Activated T-cell treated with anti-CD3 and anti-CD28 coated beads, Interleukin-2, amount 50 U/mL, for 72 hours (primary cell): Measurements from ENCODE around the gene TSPAN18. TPM values are rescaled to one million over a fixed set of nuclear protein-coding genes. Genes with fewer than 3 reads are reported as not detected.

Source experiments
- ATAC-seq, 2 donors: fragments of 150-1000 bp; cut with Tn5 transposase; replicated peaks in 1 of 2; 2 replicates each; pipeline ENCODE4 v1.10.0; 2021; ENCODE audit warnings: moderate library complexity in 2 of 2, mild to moderate bottlenecking in 1 of 2
- DNase-seq, 2 donors: peaks; one replicate each; pipeline ENCODE4 v3.0.0; 2021 to 2022; ENCODE audit warnings: mixed read lengths in 1 of 2
- H3K27ac Mint-ChIP-seq: one replicate; pipeline ENCODE4 v1.8.0; 2022; ENCODE audit warnings: mild to moderate bottlenecking, moderate library complexity, mixed read lengths
- H3K27me3 Mint-ChIP-seq: one replicate; pipeline ENCODE4 v1.8.0; 2022; ENCODE audit warnings: low read depth, mixed read lengths
- H3K36me3 Mint-ChIP-seq, 2 donors: one replicate each; pipeline ENCODE4 v1.8.0; 2022; ENCODE audit warnings: mixed read lengths in 2 of 2, mild to moderate bottlenecking in 1 of 2; ENCODE audit not compliant: insufficient read depth in 2 of 2
- H3K4me1 Mint-ChIP-seq: one replicate; pipeline ENCODE4 v1.8.0; 2022; ENCODE audit warnings: low read depth, mixed read lengths
- H3K4me3 Mint-ChIP-seq, 2 donors: one replicate each; pipeline ENCODE4 v1.8.0; 2022; ENCODE audit warnings: mild to moderate bottlenecking in 2 of 2, mixed read lengths in 2 of 2, moderate library complexity in 2 of 2
- H3K9me3 Mint-ChIP-seq, 2 donors: one replicate each; pipeline ENCODE4 v1.8.0; 2022; ENCODE audit warnings: mixed read lengths in 2 of 2
- total RNA-seq, 2 donors: library from RNA; stranded (reverse); gene quantifications; one replicate each; pipeline ENCODE4 v1.2.3, GENCODE V29; 2022

Gene TSPAN18
- total RNA-seq, 2 donors from 2014 or later = 1.3 to 1.8 TPM

GRCh38 chr11:44826922-44827643 lies 100.3 kb downstream of the TSPAN18 start:
- Mint-ChIP-seq H3K9me3 (no peaks in the 10 kb centered on the region), H3K4me3 (no peak overlapping the region), H3K36me3 (no peaks in the 10 kb centered on the region), H3K4me1 (no peaks in the 10 kb centered on the region), H3K27me3 (no peaks in the 10 kb centered on the region), H3K27ac (no peak overlapping the region)
- ATAC-seq (no peak), DNase-seq (no peak)

- Mint-ChIP-seq H3K27ac (no peak overlapping the region), H3K4me3 (no peak overlapping the region), H3K27me3 (no peaks in the 10 kb centered on the region), H3K36me3 (no peaks in the 10 kb centered on the region), H3K9me3 (no peaks in the 10 kb centered on the region), H3K4me1 (no peaks in the 10 kb centered on the region)
- ATAC-seq = no peak
- DNase-seq = no peak
These were observed 101.5 kb downstream of the TSPAN18 start for GRCh38 chr11:44828296-44828695.

GRCh38 chr11:44829838-44830237 lies 103.1 kb downstream of the TSPAN18 start:
- ATAC-seq (no peak), DNase-seq (no peak)
- H3K4me3 Mint-ChIP-seq = no peak overlapping the region
- H3K4me1 Mint-ChIP-seq = no peaks in the 10 kb centered on the region
- no peak overlapping the region for H3K27ac Mint-ChIP-seq
- H3K9me3 Mint-ChIP-seq = no peaks in the 10 kb centered on the region
- no peaks in the 10 kb centered on the region for H3K36me3 Mint-ChIP-seq
- H3K27me3 Mint-ChIP-seq = no peaks in the 10 kb centered on the region

- DNase-seq (no peak), ATAC-seq (no peak)
- Mint-ChIP-seq H3K4me1 (no peaks in the 10 kb centered on the region), H3K4me3 (no peak overlapping the region), H3K9me3 (no peaks in the 10 kb centered on the region), H3K27me3 (no peaks in the 10 kb centered on the region), H3K27ac (no peak overlapping the region), H3K36me3 (peaks cover 0 to 2% of the 10 kb centered on the region in 2 donors)
These were observed 105.0 kb downstream of the TSPAN18 start for GRCh38 chr11:44831605-44832394.

- no peaks in the 10 kb centered on the region for H3K9me3 Mint-ChIP-seq
- no peak overlapping the region for H3K4me3 Mint-ChIP-seq
- H3K4me1 Mint-ChIP-seq = no peaks in the 10 kb centered on the region
- no peak overlapping the region for H3K27ac Mint-ChIP-seq
- H3K36me3 Mint-ChIP-seq = peaks cover 2% of the 10 kb centered on the region in 2 donors
- no peak for ATAC-seq
- H3K27me3 Mint-ChIP-seq = no peaks in the 10 kb centered on the region
- no peak for DNase-seq
These were observed 105.7 kb downstream of the TSPAN18 start for GRCh38 chr11:44832452-44832851.

- H3K27me3 Mint-ChIP-seq = no peaks in the 10 kb centered on the region
- no peak for DNase-seq
- no peaks in the 10 kb centered on the region for H3K4me1 Mint-ChIP-seq
- no peaks in the 10 kb centered on the region for H3K9me3 Mint-ChIP-seq
- H3K27ac Mint-ChIP-seq = no peak overlapping the region
- H3K36me3 Mint-ChIP-seq = peaks cover 2% of the 10 kb centered on the region in 2 donors
- no peak for ATAC-seq
- no peak overlapping the region for H3K4me3 Mint-ChIP-seq
These were observed 106.6 kb downstream of the TSPAN18 start for GRCh38 chr11:44833221-44833876.

GRCh38 chr11:44833877-44834452 lies 107.2 kb downstream of the TSPAN18 start:
- DNase-seq (no peak), ATAC-seq (no peak)
- Mint-ChIP-seq H3K4me1 (no peaks in the 10 kb centered on the region), H3K27me3 (no peaks in the 10 kb centered on the region), H3K4me3 (no peak overlapping the region), H3K36me3 (peaks cover 2% of the 10 kb centered on the region in 2 donors), H3K27ac (no peak overlapping the region), H3K9me3 (no peaks in the 10 kb centered on the region)

- ATAC-seq = no peak
- no peak for DNase-seq
- Mint-ChIP-seq H3K9me3 (no peaks in the 10 kb centered on the region), H3K4me3 (no peak overlapping the region), H3K4me1 (no peaks in the 10 kb centered on the region), H3K27ac (no peak overlapping the region), H3K36me3 (peaks cover 2 to 3% of the 10 kb centered on the region in 2 donors), H3K27me3 (no peaks in the 10 kb centered on the region)
These were observed 108.1 kb downstream of the TSPAN18 start for GRCh38 chr11:44834846-44835245.

GRCh38 chr11:44835296-44835695 lies 108.5 kb downstream of the TSPAN18 start:
- H3K27ac Mint-ChIP-seq = no peak overlapping the region
- no peak for DNase-seq
- H3K4me1 Mint-ChIP-seq = no peaks in the 10 kb centered on the region
- peaks cover 2 to 3% of the 10 kb centered on the region in 2 donors for H3K36me3 Mint-ChIP-seq
- H3K27me3 Mint-ChIP-seq = no peaks in the 10 kb centered on the region
- H3K4me3 Mint-ChIP-seq = no peak overlapping the region
- no peaks in the 10 kb centered on the region for H3K9me3 Mint-ChIP-seq
- ATAC-seq = no peak

GRCh38 chr11:44835938-44836337 lies 109.2 kb downstream of the TSPAN18 start:
- H3K4me1 Mint-ChIP-seq = no peaks in the 10 kb centered on the region
- no peaks in the 10 kb centered on the region for H3K27me3 Mint-ChIP-seq
- ATAC-seq (no peak), DNase-seq (no peak)
- no peak overlapping the region for H3K4me3 Mint-ChIP-seq
- peaks cover 2 to 3% of the 10 kb centered on the region in 2 donors for H3K36me3 Mint-ChIP-seq
- H3K9me3 Mint-ChIP-seq = no peaks in the 10 kb centered on the region
- no peak overlapping the region for H3K27ac Mint-ChIP-seq

GRCh38 chr11:44837661-44838060 lies 110.9 kb downstream of the TSPAN18 start:
- no peaks in the 10 kb centered on the region for H3K27me3 Mint-ChIP-seq
- no peak overlapping the region for H3K4me3 Mint-ChIP-seq
- no peak overlapping the region for H3K27ac Mint-ChIP-seq
- peaks cover 0 to 1% of the 10 kb centered on the region in 2 donors for H3K9me3 Mint-ChIP-seq
- peaks cover 3 to 4% of the 10 kb centered on the region in 2 donors for H3K36me3 Mint-ChIP-seq
- ATAC-seq = no peak
- H3K4me1 Mint-ChIP-seq = no peaks in the 10 kb centered on the region
- DNase-seq = no peak

GRCh38 chr11:44839458-44840084 lies 112.8 kb downstream of the TSPAN18 start:
- Mint-ChIP-seq H3K4me1 (no peaks in the 10 kb centered on the region), H3K27ac (no peak overlapping the region), H3K27me3 (no peaks in the 10 kb centered on the region), H3K9me3 (peaks cover 2 to 9% of the 10 kb centered on the region in 2 donors), H3K4me3 (no peak overlapping the region), H3K36me3 (peaks cover 8 to 9% of the 10 kb centered on the region in 2 donors)
- no peak for ATAC-seq
- DNase-seq = no peak
